Measurements from ENCODE around the gene ALG14.
"Not testable (repeated sequence)": the region's sequence is repeated elsewhere in the genome, so short reads cannot be mapped to it uniquely, and the experiment has no call there.

ALG14 gene

DNA sequence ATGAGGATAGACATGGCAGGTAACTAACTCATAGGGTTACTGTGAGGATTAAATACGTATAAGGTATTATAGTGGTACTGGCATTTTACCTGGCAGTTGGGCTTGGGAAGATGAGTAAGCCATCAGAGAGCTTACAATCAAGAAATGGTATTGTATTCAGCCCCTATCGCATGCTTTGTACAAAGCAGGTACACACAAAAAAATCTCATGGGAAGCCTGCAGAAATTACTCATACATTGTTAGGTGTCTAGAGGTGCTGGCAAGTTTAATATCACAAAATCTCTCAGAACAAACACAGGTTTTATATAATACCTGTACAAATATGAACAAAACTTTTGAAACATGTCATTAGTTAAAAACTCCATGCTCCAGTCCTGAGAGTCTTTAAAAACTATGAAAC lies 74.0 kb downstream of the ALG14 start:
- Histone ChIP-seq H3K4me3 (ENCODE audit: low read depth in 1 of 2, low read length in 2 of 2) (no peak overlapping the region), H3K79me2 (ENCODE audit: insufficient read depth, low read length) (no peaks in the 10 kb centered on the region), H2AFZ (ENCODE audit: low read depth, low read length) (no peak overlapping the region), H3K36me3 (ENCODE audit: insufficient read depth, low read length) (no peaks in the 10 kb centered on the region), H3K4me2 (ENCODE audit: insufficient read depth, low read length) (no peak overlapping the region), H3K9me3 (ENCODE audit: insufficient read depth, low read length, severe bottlenecking) (no peaks in the 10 kb centered on the region), H3K27me3 (ENCODE audit: insufficient read depth, low read length, poor library complexity) (no peaks in the 10 kb centered on the region), H3K9ac (ENCODE audit: low read depth, low read length) (no peak overlapping the region), H3K4me1 (ENCODE audit: insufficient read depth, low read length) (no peaks in the 10 kb centered on the region), H4K20me1 (ENCODE audit: insufficient read depth, low read length) (no peaks in the 10 kb centered on the region), H3K27ac (ENCODE audit: low read length) (no peak overlapping the region)
- ATAC-seq (ENCODE audit: insufficient read depth, low read depth) (no peak), DNase-seq (no peak)
- no peak for TF ChIP-seq CTCF (IDR thresholded peaks at IDR 0.05; ENCODE audit: borderline replicate concordance, extremely low read depth, low read length, poor library complexity, severe bottlenecking)

- no peak overlapping the region for H3K4me2 ChIP-seq (ENCODE audit: insufficient read depth, low read length)
- no peak overlapping the region for H3K27ac ChIP-seq (ENCODE audit: low read length)
- TF ChIP-seq EZH2 (IDR thresholded peaks at IDR 0.05; ENCODE audit: borderline replicate concordance, low read depth, low read length, severe bottlenecking) (no peak), CTCF (IDR thresholded peaks at IDR 0.05; ENCODE audit: borderline replicate concordance, extremely low read depth, low read length, poor library complexity, severe bottlenecking) (no peak)
- H3K4me3 ChIP-seq (ENCODE audit: low read depth in 1 of 2, low read length in 2 of 2): no peak overlapping the region
- no peak for ATAC-seq (ENCODE audit: insufficient read depth, low read depth)
- no peak for DNase-seq
- no peaks in the 10 kb centered on the region for H3K36me3 ChIP-seq (ENCODE audit: insufficient read depth, low read length)
- H3K4me1 ChIP-seq (ENCODE audit: insufficient read depth, low read length): no peaks in the 10 kb centered on the region
- H3K79me2 ChIP-seq (ENCODE audit: insufficient read depth, low read length): no peaks in the 10 kb centered on the region
- H2AFZ ChIP-seq (ENCODE audit: low read depth, low read length): no peak overlapping the region
- H3K9ac ChIP-seq (ENCODE audit: low read depth, low read length): no peak overlapping the region
- no peaks in the 10 kb centered on the region for H4K20me1 ChIP-seq (ENCODE audit: insufficient read depth, low read length)
- no peaks in the 10 kb centered on the region for H3K27me3 ChIP-seq (ENCODE audit: insufficient read depth, low read length, poor library complexity)
- no peaks in the 10 kb centered on the region for H3K9me3 ChIP-seq (ENCODE audit: insufficient read depth, low read length, severe bottlenecking)
These were observed 74.6 kb downstream of the ALG14 start for GRCh38 chr1:94998114-94998513.

GRCh38 chr1:94995536-94995935 lies 77.2 kb downstream of the ALG14 start:
- H3K27me3 ChIP-seq (ENCODE audit: insufficient read depth, low read length, poor library complexity); H3K4me2 ChIP-seq (ENCODE audit: insufficient read depth, low read length); DNase-seq; H3K36me3 ChIP-seq (ENCODE audit: insufficient read depth, low read length); ATAC-seq (ENCODE audit: insufficient read depth, low read depth); H3K9me3 ChIP-seq (ENCODE audit: insufficient read depth, low read length, severe bottlenecking); H3K9ac ChIP-seq (ENCODE audit: low read depth, low read length); H3K27ac ChIP-seq (ENCODE audit: low read length); H3K4me1 ChIP-seq (ENCODE audit: insufficient read depth, low read length); H3K4me3 ChIP-seq (ENCODE audit: low read depth in 1 of 2, low read length in 2 of 2); H3K79me2 ChIP-seq (ENCODE audit: insufficient read depth, low read length); H2AFZ ChIP-seq (ENCODE audit: low read depth, low read length); H4K20me1 ChIP-seq (ENCODE audit: insufficient read depth, low read length): not testable (repeated sequence)

- Histone ChIP-seq H4K20me1 (ENCODE audit: insufficient read depth, low read length) (no peaks in the 10 kb centered on the region), H3K4me1 (ENCODE audit: insufficient read depth, low read length) (no peaks in the 10 kb centered on the region), H3K9me3 (ENCODE audit: insufficient read depth, low read length, severe bottlenecking) (no peaks in the 10 kb centered on the region), H3K36me3 (ENCODE audit: insufficient read depth, low read length) (no peaks in the 10 kb centered on the region), H3K9ac (ENCODE audit: low read depth, low read length) (no peak overlapping the region), H3K4me3 (ENCODE audit: low read depth in 1 of 2, low read length in 2 of 2) (no peak overlapping the region), H3K27me3 (ENCODE audit: insufficient read depth, low read length, poor library complexity) (no peaks in the 10 kb centered on the region), H3K79me2 (ENCODE audit: insufficient read depth, low read length) (no peaks in the 10 kb centered on the region), H3K27ac (ENCODE audit: low read length) (no peak overlapping the region), H3K4me2 (ENCODE audit: insufficient read depth, low read length) (no peak overlapping the region), H2AFZ (ENCODE audit: low read depth, low read length) (no peak overlapping the region)
- DNase-seq (no peak), ATAC-seq (ENCODE audit: insufficient read depth, low read depth) (no peak)
- TF ChIP-seq CTCF (IDR thresholded peaks at IDR 0.05; ENCODE audit: borderline replicate concordance, extremely low read depth, low read length, poor library complexity, severe bottlenecking) (no peak), EZH2 (IDR thresholded peaks at IDR 0.05; ENCODE audit: borderline replicate concordance, low read depth, low read length, severe bottlenecking) (no peak)
These were observed 77.9 kb downstream of the ALG14 start for GRCh38 chr1:94994805-94995204.

Measured in DND-41 (cell line).